HL-60/S4 treated with retinoic acid at 250 ng/mL for 4 days and 3 days (cell line): ENCODE measurements around the gene MRM2.

Experiments
- in situ Hi-C: fragments of 300-500 bp; cut with MboI; formaldehyde crosslinking; loops from 2 replicates; pipeline ENCODE4 v1.7.0; 2022; ENCODE audit warnings: low sequenced_read_pairs

MRM2 gene

GRCh38 chr7:2224934-2225333 is 17.1 kb downstream of the MRM2 start:
- in situ Hi-C loops, result no loop called here

GRCh38 chr7:2224491-2224928 is 17.5 kb downstream of the MRM2 start:
- in situ Hi-C loops, result no loop called here

- in situ Hi-C loops, result no loop called here
These were observed 18.7 kb downstream of the MRM2 start for GRCh38 chr7:2223321-2223720.

- in situ Hi-C loops, result no loop called here
These were observed 19.5 kb downstream of the MRM2 start for GRCh38 chr7:2222516-2222915.

DNA sequence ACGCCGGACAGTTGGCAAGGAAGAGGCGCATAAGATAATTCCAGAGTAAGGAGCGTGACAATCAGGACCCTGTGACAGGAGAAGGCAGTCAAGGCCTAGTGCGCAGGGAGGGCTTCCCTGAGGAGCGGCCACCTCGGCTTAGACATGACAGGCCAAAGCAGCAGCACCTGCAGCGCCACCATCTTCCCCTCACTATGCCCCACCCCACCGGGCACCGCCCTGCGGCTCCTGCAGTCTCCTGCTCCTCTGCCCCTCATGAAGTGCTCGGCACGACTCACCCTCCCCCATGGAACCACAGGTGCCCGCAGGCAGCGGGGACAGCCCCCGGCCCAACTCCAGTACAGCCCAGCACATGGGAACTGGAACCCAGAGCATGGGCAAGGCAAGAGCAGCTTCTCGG is 21.1 kb downstream of the MRM2 start:
- in situ Hi-C loops, result no loop called here

- in situ Hi-C loops, result no loop called here
These were observed 21.5 kb downstream of the MRM2 start for GRCh38 chr7:2220506-2220905.

DNA sequence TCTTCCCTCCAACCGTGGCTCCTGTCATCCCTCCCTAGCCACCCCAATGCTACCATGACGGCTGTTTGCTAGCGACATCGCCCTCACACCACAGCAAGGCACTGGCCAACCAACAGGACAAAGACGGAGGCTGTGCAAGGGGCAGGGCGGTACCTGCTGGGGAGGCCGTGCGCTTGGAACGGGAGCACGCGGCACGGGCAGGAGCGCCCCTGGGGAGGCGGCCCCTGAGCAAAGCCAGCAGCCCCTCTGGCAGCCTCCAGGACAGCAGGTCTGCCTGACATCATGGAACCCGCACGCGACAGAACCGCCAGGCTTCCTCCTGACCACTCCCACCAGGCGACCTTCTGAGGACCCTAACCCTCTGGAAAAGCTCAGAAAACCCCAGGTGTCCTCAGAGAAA is 22.0 kb downstream of the MRM2 start:
- in situ Hi-C loops, result no loop called here

- in situ Hi-C loops, result no loop called here
These were observed 22.4 kb downstream of the MRM2 start for GRCh38 chr7:2219606-2220005.

- in situ Hi-C loops, result no loop called here
These were observed 22.9 kb downstream of the MRM2 start for GRCh38 chr7:2219136-2219535.

DNA sequence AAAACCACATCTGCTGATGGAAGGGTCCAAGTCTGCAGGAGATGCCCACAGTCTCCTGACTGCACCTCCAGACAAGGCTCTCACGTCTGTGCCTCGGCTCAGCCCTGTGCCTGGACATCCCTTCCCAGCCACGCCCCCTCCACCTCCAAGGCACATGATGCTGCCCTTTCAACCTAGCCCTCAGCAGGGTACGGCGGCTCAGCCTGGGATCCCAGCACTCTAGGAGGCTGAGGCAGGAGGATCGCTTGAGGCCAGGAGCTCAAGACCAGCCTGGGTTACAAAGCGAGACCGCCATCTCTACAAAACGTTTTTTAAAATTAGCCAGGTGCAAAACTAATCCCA is 23.6 kb downstream of the MRM2 start:
- in situ Hi-C loops, result no loop called here

DNA sequence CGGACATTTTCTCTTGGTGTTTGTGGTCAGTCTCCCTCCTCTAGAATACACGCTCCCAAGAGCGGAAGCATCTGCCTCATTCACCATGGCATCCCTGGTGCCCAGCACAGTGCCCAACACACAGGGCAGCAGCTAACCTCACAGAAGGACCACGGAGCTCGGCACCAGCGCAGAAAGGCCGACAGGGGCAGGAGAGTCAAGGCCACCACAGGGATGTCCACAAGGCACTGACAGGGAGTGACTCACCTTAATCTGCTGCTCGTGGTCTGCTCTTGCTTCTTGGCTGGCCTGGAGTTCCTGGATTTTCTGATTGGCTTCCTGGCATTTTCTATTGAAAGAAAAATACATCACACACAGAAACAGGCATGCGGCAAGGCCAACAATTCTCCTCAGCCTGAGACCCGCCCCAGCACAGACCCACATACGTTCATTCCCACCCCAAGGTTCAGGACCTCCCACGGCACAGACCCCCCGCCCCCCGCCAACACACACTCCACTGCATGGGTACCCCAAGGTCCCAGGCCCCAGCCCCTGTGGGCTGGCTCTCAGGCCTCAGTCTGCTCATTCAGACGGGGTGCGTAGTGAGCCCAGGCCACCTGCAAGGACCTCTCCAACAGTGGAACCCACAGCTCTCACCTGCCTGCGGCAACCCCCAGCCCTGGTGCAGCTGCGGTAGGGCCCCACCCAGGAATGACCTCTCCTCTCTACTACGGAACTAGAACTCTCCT is 24.1 kb downstream of the MRM2 start:
- in situ Hi-C loops, result no loop called here

- in situ Hi-C loops, result no loop called here
These were observed 24.8 kb downstream of the MRM2 start for GRCh38 chr7:2217206-2217605.

DNA sequence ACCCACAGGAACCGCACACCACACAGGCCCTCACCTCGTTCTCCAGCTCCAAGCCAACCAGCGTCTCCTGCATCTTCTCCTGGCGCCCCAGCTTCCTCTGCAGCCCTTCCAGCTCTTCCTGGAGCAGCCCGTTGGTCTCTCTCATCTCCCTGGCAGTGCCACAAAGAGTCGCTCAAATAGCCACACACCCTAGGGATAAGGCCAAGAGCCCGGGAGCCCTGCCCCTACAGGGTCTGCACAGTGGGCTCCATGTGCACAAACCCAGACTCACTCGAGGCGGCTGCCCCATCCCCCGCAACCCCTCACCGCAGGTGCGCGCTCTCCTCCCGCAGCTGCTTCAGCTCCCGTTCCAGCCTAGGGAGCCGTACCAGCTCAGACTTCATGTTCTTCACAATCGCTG is 26.2 kb downstream of the MRM2 start:
- in situ Hi-C loops, result no loop called here

DNA sequence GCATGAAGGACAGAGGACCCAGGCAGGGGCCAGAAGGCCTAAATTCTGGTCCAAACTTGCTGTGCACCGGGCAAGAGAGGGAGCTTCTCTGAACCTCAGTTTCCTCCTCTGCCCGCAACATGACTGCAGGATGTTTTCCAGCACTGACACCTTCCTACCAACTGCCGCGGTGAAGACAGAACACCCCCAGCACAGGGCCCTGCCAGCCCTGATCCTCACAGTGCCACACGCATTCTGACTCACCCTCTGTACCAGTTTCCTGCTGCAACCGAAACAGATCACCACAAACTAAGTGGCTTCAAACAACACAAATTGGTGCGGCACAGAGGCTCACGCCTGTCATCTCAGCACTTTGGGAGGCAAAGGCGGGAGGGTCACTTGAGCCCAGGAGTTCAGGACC is 27.4 kb downstream of the MRM2 start:
- in situ Hi-C loops, result no loop called here

DNA sequence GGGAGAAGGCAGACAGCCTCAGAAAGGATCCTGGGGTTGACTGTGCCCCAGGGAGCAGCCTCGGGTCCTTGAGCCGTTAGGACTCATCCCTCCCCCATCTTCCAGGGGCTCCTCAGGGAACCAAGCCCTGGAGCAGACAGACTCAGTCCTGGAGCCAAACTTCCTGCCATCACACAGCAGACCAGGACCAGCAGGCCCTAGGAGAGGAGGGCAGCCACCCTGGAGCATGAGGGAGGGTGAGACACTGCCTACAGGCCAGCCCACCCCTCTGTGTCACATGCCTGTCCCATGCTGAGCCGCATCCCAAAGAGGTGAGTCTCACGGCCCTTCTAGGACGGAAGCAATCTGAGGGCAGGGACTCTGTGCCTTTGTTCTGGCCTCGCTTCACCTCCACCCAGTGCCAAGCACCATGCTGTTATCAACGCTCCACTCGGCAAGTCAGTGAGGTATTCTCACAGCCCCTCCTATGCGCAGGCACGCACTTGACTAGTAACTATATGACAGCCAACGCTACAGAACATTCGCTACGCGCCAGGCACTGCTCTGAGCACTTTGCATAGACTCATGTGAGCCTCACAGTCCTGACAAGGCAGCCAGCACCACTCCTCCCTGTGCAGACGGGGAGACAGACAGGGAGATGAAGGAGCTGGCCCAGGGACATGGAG is 28.3 kb downstream of the MRM2 start:
- in situ Hi-C loops, result no loop called here

DNA sequence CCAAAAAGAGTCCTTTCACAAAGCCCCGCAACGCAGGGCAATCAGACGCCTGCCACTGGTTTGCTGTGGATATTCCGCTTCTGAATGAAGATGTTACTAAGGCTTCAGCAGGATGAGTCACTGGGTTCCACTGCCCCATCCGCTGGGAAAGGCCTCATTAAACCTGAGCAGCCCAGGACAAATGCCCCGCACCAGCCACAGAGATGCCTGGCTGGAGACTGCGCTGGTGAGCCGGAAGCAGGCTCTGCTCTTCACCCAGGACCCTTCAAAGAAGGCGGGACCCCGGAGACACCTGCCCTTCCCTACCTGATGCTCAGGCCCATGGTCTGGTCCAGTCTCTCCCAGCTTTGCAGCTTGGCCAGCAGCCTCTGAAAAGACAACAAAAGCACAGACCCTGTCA is 29.1 kb downstream of the MRM2 start:
- in situ Hi-C loops, result no loop called here

DNA sequence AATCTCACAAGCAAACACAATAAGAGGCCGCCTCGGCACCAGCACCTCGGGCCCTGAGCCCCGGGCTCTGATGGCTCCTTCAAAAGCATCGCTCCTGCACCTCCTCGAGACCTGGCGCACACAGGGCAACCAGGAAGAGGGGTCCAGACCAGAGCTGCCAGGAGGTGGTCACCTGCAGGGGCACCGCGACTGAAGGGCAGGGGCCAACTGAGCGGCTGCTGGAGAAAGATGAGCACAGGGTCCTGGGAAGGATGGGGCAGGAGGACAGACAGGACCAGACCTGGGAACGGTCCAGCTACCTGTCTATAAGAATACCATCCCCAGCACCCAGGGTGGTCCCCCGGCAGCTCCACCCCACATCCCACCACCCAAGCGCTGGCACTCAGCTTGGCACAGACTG is 30.1 kb downstream of the MRM2 start:
- in situ Hi-C loops, result no loop called here

DNA sequence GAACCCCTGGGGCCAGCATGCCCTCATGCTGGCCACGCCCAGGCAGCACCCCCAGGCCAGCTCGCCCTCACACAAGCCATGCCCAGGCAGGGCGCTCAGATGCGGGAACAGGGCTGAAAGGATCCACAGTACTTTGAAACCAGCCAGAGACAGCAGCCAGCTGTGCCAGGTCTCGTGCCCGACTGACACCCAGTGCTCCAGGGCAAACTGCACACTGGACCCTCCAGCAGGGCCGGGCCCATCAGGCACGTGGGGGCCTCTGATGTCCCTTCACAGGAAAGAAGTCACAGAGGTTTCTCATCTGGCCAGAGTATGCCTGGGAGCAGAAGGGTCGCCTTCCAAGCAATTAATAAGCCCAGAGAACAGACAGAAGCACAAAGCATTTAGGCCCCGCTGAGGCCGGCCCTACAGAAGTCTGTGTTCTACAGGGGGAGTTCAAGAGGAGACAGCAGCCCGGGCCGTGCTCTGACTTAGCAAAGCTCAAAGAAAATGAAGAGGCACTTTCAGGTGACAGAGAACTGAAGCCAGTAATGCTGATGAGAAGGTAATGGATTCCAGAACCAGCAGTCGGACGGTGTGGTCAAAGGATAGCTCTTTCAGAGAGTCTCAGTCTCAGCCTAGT is 30.6 kb downstream of the MRM2 start:
- in situ Hi-C loops, result no loop called here

DNA sequence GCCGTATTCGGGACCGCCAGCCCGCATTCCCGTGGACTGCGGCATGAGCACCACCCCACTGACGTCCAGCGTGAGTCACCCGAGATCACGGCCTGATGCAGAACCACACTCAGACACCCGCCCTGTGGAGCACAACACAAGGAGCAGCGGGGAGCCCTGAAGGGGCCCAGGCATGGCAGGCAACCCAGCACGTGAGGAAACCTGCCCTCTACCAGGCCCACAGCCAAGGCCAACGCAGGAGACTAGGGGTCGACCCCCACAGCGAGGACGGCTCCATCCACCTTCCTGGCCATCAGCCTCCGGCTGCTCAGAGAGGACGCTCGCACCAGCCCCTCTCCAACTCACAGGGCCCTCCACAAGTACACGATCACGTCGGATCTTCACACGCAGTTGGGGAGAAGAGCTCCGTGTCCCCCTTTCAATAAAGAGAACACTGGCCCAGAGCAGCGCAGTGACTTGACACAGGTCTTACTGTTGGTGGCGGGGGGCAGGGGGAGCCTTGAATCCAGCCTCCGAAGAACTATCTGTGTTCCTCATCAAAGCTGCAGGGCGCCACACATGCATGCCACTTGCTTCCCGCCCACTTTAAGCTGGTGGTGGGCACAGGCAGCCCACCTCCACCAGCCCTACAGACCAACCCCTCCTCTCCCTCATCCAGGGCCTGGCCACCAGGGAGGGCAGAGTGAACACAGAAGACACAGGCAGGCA is 31.3 kb downstream of the MRM2 start:
- in situ Hi-C loops, result no loop called here

GRCh38 chr7:2209961-2210323 is 32.1 kb downstream of the MRM2 start:
- in situ Hi-C loops, result no loop called here

- in situ Hi-C loops, result no loop called here
These were observed 32.7 kb downstream of the MRM2 start for GRCh38 chr7:2209146-2209960.
